Measurements from ENCODE around the gene PGS1. TPM values are rescaled to one million over a fixed set of nuclear protein-coding genes. Genes with fewer than 3 reads are reported as not detected.

PGS1 gene
- total and polyA plus RNA-seq, 8 donors: 11.2 to 22.7 (median 14.8) TPM

- H3K27ac ChIP-seq: no peak overlapping the region
- no peak for TF ChIP-seq CTCF (IDR thresholded peaks at IDR 0.05)
- DNase-seq: no peak
- H3K36me3 ChIP-seq: no peaks in the 10 kb centered on the region
- no peaks in the 10 kb centered on the region for H3K9me3 ChIP-seq
- WGBS, 2 donors: 59 to 71% methylated on average over 26 of the region's 26 CpGs
- intact Hi-C loops (cut with DNase I): loop anchor here in 2 of 3 donors (5.0 kb wide), 2 partner anchors 53 to 58 kb away; no protein-coding TSS in a partner anchor
- no peak for FAIRE-seq
- H3K4me1 ChIP-seq: no peaks in the 10 kb centered on the region
- no peak overlapping the region for H3K4me3 ChIP-seq
- no peak for ATAC-seq
- no peaks in the 10 kb centered on the region for H3K27me3 ChIP-seq
These were observed 13.8 kb upstream of the PGS1 start for GRCh38 chr17:78364436-78365281.

GRCh38 chr17:78365561-78366108, 12.8 kb upstream of the PGS1 start:
- TF ChIP-seq CTCF (IDR thresholded peaks at IDR 0.05): no peak
- 58 to 64% methylated on average over 16 of the region's 16 CpGs for WGBS, 2 donors
- DNase-seq (no peak), ATAC-seq (no peak), FAIRE-seq (no peak)
- Histone ChIP-seq H3K4me1 (no peaks in the 10 kb centered on the region), H3K27ac (no peak overlapping the region), H3K27me3 (no peaks in the 10 kb centered on the region), H3K36me3 (no peaks in the 10 kb centered on the region), H3K9me3 (no peaks in the 10 kb centered on the region), H3K4me3 (no peak overlapping the region)
- intact Hi-C loops (cut with DNase I): no loop called here

GRCh38 chr17:78366109-78366848, 12.2 kb upstream of the PGS1 start:
- intact Hi-C loops (cut with DNase I): no loop called here
- ATAC-seq: no peak
- H3K27me3 ChIP-seq: no peaks in the 10 kb centered on the region

GRCh38 chr17:78367193-78367592, 11.3 kb upstream of the PGS1 start:
- ATAC-seq: no peak
- TF ChIP-seq CTCF (IDR thresholded peaks at IDR 0.05): no peak
- no peak for DNase-seq
- Histone ChIP-seq H3K4me1 (no peaks in the 10 kb centered on the region), H3K9me3 (no peaks in the 10 kb centered on the region), H3K4me3 (no peak overlapping the region), H3K27ac (no peak overlapping the region), H3K27me3 (no peaks in the 10 kb centered on the region), H3K36me3 (no peaks in the 10 kb centered on the region)
- no peak for FAIRE-seq
- 65 to 73% methylated on average over 5 of the region's 5 CpGs for WGBS, 2 donors
- intact Hi-C loops (cut with DNase I): no loop called here

More at GRCh38 chr17:78366109-78366848, 12.2 kb upstream of the PGS1 start:
- 65 to 66% methylated on average over 17 to 18 of the region's 18 CpGs for WGBS, 2 donors
- Histone ChIP-seq H3K9me3 (no peaks in the 10 kb centered on the region), H3K27ac (no peak overlapping the region), H3K36me3 (no peaks in the 10 kb centered on the region), H3K4me1 (no peaks in the 10 kb centered on the region), H3K4me3 (no peak overlapping the region)
- FAIRE-seq (no peak), DNase-seq (no peak)
- no peak for TF ChIP-seq CTCF (IDR thresholded peaks at IDR 0.05)

Data from pancreas (tissue), 10 donors.